HG03139 (cell line): ENCODE measurements around the gene PUM2.
"Not testable (repeated sequence)": the region's sequence is repeated elsewhere in the genome, so short reads cannot be mapped to it uniquely, and the experiment has no call there.

Source experiments
- ATAC-seq: cut with Tn5 transposase; IDR thresholded peaks from one replicate; pipeline ENCODE4 v1.9.1; 2021; ENCODE audit not compliant: unreplicated experiment

PUM2 gene, protein sequence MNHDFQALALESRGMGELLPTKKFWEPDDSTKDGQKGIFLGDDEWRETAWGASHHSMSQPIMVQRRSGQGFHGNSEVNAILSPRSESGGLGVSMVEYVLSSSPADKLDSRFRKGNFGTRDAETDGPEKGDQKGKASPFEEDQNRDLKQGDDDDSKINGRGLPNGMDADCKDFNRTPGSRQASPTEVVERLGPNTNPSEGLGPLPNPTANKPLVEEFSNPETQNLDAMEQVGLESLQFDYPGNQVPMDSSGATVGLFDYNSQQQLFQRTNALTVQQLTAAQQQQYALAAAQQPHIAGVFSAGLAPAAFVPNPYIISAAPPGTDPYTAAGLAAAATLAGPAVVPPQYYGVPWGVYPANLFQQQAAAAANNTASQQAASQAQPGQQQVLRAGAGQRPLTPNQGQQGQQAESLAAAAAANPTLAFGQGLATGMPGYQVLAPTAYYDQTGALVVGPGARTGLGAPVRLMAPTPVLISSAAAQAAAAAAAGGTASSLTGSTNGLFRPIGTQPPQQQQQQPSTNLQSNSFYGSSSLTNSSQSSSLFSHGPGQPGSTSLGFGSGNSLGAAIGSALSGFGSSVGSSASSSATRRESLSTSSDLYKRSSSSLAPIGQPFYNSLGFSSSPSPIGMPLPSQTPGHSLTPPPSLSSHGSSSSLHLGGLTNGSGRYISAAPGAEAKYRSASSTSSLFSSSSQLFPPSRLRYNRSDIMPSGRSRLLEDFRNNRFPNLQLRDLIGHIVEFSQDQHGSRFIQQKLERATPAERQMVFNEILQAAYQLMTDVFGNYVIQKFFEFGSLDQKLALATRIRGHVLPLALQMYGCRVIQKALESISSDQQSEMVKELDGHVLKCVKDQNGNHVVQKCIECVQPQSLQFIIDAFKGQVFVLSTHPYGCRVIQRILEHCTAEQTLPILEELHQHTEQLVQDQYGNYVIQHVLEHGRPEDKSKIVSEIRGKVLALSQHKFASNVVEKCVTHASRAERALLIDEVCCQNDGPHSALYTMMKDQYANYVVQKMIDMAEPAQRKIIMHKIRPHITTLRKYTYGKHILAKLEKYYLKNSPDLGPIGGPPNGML

DNA sequence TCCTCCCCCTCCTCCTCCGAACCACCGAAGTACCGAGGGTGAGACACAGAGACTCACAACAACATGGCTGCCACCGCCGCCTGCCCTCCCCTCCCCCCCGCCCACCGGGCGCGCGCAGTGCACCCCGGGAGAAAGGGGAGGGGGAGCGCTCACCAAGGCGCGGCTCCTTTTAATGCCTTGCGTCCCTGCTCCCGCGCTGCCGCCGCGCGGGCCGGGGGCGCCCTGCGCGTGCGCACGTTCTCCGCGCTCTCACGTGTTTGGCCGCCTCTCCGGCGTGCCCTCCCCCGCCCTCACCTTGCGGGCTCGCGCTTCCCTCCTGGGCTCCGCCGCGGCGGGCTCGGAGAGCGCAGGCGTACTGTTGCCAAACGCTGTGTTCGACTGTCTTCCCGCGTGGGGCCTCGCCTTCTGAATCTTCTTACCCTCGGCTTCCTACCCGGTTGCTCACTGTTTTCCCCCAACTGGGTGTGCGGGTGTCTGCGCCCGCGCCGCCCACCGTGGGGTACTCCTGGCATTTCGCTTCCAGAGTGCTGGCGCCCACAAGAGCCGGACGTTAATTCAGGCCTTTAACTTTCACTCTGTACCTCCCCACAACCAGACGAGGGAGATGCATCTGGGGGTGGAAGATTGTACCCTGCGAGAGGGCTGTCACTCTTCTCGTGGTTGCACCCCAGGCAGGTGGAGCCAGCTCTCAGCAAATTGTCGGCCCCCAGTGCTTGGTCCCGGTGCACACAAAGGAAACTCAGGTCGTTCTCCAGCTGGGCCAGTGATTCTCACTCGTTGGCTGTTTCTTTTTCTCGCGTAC, at the start of gene PUM2:
TSS of gene PUM2 (minus strand) at position 92 of the 802 bp plus-strand sequence. CDS start 23,484 bp downstream, outside the sequence.
- peak; percentile 80 for ATAC-seq

DNA sequence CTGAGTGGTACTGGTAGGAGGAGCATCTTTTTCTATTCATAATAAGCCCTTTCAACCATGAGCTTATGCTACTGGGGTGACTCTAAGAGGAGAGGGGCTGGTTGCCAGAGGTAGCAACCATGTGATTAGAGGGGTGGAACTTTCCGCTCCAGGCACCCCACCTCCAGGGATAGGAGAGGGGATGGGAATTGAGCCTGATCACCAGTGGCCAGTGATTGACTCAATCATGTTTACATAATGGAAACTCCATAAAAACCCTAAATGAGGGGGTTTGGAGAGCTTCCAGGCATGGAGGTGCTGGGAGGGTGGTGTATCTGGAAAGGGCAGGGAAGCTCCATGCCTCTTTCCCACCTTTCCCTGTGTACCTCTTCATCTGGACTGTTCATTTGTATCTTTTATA, 49.7 kb upstream of the PUM2 start:
- no peak for ATAC-seq

DNA sequence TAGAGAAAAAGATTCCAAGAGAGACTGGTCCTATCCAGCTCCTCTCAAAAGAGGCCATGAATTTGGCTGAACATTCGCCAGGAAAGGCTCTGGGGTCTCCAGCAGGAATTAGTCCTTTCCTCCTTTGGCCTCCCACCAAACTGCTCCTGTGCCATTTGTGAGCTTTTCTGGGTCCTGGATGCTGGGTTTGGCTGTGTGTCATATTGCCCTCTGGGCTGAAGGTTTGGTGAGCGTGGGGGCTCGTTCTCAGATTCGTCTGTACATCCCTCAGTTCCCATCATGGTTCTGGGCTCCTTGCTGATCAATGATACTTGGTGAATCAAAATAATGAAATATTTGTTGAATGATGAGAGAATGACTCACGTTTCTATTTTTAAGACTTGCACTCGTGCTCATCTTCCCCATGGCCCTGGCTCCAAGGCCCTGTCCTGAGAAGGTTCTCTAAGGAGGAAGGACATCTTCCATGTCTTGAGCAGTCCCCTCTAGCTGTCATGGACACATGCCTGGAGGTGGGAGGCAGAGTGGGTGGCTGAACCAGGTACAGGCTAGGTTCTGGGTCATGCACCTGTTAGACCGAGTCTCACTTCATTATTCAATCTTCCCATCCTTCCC, 48.4 kb upstream of the PUM2 start:
- ATAC-seq: no peak

DNA sequence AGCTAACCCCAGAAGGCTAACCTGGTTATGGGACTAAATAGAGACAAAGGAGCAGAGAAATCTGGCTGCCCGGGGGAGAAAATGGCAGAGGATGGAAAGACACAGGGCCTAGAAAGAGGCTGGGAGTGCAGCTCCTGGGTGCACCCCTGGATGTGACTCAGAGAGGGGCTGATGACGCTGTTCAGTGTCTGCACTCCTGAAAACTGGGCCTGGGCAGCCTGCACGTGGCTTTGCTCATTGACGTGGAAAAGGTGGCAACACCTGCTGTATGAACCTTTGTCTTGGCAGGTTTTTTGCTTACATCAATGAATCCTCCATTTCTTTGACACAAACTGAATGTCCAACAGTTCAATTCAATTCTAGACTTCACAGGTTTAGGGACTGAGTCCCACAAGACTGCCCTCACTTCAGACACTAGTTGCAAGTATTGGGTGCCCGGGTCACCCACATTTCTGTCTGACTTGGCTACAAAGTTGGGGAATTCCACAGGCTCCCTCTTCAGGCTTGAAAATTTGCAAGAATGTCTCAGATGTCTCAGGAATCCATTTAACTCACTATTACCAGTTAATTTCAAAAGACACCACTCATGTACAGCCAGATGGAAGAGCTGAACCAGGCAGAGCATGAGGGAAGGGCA, 47.3 kb upstream of the PUM2 start:
- ATAC-seq: no peak

DNA sequence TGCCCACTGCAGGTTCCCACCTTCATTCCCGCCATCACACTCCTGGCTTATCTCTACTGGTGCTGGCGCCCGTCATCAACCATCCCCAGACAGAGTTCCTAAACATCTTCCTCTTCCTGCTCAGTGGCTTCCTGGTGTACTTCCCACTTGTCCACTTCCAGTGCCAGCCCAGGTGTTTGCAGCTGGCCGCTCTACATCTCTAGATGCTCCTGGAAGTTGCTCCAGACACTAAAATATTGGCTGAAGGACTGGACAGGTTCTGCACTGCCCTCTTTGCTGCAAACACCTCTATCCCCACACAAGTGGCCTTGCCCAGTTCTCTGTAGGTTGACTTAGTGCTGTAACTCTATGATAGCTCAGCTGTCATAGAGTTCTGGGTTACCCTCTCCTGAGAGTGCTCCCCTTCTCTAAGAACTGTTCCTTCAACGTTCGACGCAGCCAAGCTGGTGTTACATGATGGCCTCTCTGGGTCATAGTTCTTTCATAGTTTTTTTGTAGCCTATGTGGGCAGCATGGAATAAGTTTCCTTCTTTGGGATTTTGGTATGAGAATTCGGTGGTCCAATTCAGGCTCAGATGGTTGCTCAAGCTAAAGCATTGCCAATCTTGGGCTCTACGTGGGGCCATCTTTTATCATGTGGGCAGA, 45.8 kb upstream of the PUM2 start:
- no peak for ATAC-seq

DNA sequence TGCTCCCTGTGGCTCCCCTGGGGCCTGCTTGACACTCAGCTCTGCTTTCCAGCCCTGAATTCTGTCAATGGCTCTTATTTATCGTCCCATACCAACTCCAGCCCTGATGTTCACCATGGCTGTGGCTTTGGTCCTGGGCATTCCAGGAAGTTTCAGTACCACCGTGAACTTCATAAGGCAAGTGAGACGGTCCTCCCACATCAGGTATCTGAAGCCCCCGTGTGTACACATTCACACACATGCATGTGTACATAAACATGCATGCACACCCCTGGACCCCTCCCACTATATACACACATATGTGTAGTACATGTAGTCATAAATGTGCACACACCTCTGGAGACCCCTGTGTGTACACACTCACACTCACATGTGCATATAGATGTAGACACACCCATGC, 43.3 kb upstream of the PUM2 start:
- ATAC-seq: no peak

DNA sequence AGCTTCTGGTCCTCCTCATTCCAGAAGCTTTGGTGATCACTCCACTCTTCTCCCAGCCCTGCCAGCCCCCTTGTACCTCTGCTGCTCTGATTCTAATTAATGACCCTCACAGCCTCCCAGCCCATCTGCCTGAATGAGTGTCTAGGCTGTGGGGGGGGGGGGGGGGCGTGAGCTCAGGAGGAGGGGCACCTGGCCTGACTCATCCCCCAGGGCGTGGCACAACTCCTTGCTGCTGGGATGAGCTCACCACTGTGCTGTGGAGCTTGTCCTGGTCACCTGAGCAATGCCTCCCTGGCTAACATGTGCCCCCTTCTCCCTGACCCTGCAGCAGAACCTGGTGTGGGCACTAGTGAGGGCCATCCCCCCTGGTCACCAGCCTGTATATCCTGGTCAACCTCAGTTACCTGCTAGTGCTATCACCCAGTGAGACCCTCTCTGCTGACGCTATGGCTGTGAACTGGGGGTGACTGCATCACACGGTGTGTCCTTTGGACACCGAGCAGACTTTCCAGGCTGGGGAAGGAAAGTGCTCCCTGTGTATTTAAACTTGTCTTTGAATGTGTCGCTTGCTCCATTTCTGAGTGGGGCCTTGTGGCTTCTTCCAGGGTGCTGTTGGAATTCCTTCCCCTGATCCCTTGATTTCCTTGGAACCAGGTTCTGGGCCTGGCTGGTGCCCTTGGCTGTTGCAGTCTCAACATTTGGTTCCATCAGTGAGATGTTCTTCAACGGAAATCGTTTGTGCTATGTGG, 41.5 kb upstream of the PUM2 start:
- ATAC-seq: no peak

DNA sequence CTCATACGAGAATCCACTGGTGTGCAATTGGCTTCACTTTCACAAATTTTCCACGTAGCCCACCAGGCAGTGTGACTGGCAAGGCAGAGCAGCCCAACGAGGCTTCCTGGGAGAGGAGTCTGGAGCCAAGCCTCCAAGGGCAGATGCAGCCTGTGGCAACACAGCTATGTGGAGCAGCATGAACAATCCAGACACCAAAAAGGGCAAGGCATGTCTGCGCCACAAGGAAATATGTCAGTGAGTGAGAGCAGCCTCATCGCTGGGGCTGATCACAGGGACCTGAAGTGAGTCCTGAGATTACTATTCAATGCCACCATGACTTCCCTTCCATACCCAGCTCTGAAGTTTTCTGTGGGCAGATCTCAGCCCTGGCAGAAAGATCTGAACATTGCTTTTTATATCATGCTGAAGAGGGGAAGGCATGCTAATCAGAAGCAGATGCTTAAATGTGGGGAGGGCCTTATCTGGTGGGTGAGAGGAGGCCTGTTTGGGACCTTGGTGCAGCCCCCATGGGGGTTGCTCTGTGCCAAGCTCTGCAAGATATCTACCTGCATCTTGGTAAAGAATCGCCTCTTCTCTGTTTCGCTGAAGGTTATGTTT, 40.0 kb upstream of the PUM2 start:
- no peak for ATAC-seq

DNA sequence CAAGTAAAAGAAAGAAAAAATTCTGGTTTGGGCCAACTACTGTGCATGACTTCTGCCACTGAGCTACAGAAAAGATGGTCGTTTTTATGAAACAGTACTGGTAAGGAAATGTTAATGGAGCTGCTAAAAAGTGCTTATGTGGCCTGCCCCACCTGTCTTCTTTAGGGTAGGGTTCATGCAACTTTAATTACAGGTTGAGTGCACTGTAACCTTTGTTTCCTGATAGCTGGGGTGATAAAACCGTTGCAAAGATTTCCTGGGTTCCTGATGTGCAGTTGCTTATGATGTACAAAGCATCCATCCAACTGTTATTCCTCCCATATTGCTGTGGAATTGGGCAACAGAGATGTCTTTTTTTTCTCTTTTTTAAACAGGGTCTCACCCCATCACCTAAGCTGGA, 34.3 kb upstream of the PUM2 start:
- ATAC-seq: no peak

DNA sequence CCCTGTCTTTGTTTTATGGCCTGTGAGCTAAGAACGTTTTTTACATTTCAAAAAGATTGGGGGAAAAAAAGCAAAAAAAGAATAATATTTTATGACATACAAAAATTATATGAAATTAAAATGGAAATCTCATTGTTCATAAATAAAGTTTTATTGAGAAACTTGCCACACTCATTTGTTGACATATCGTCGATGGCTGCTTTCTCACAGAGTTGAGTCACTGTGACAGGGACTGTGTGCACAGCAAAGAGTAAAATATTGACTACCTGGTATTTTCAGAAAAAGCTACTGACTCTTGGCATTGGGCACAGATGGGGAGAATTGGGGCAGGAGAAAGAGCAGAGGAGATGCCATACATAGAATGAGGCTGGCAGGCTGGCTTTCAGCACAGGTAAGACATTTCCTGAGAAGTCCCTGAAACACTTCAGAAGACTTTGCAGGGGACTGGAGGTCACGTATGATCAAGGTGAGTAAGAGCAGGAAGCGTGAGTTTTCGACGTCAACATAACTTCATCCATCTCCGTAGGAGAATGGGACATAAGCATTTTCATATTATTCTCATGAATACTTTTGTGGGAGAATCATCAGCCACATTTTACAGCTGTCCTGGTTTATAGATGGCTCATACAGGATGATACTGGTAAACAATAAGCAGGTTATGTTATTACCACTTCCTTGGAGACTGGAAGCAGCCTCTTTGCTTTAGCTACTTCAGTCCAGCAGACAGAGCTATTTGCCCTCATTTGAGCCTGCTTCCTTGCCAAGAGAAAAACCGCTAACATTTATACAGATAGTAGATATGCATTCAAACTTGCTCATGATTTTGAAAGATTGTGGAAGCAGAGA, 32.5 kb upstream of the PUM2 start:
- no peak for ATAC-seq

DNA sequence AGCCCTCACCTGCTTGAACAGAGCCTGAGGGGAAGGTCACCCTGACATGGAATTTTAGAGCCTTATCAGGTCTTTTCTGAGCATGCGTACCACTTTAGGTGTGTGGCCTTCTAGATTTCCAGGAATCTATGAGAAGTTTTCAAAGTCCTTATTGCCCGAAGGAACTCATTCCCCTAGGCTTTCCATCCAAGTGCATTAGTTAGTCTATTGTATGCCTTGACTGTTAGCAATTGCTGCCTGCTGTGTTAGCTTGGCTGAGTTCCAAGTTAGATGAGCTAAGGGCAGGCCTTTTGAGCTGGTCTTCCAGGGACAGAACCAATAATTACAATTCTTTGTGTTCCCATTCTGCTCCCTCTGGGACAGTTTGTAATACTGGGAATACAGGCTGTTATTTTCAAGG, 30.8 kb upstream of the PUM2 start:
- ATAC-seq: no peak

DNA sequence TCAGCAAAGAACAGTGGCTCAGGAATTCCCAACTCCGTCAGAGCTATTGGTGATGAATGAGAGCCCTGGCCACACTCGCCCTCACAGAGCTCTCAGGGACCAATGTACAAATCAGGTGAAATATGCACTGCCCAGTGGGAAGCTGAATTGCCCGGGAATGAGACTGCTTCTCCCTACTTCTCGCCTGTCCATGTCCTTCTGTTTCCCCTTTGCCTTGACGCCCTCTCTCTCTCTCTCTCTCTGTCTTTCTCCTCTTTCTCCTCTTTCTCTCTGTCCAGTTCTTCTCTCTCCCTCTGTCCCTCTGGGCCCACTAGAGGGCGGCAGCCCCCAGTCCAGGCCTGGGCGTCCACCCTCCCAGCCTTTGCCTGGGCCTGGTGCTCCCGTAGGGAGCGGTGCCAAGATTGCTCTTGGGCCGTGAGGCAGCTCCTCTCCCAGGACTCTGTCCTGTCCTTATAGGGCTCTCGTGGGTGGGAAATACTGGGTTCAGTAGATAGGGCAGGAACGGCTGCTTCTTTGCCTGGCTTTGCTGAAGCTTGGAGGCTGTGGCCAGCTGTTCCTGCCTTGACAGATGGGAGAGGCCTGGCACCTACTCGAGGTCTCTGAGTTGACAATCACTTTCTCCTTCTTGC, 28.4 kb upstream of the PUM2 start:
- ATAC-seq: no peak

DNA sequence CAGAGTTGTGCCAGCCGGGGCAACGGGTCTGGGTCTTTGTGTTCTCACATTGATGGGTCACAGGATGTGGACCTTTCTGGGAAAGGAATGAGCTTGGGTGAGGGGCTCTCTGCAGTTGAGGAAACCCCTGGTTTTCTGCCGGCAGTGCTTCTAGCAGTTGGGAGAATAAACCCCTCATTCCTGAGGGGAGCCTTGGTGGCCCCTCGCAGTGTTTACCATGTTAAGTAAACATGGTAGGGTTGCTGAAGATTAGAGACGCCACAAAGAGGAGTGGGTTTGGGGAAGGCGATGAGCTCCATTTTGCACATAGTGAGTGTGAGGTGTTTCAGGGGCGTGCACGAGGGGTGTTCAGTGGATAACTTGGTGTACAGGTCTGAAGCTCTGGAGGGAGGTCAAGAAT, 27.7 kb upstream of the PUM2 start:
- no peak for ATAC-seq

DNA sequence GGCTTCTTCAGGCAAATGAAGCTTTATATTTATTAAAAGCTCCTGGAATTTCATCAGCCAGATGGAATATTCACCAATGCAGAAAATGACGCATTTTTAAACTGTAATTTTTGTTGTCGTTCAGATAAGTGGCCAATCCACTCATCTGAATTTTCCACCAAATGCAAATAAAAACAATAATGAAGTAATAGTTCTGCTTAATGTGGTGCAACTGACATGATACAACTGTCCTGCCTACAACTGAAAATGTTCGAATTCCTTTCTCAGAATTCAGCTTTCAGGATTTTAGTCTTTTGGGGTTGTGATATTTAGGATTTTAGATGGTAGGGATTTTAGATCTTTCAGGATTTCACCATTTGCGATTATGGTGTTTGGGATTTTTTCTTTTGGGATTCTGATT, 27.1 kb upstream of the PUM2 start:
- no peak for ATAC-seq

DNA sequence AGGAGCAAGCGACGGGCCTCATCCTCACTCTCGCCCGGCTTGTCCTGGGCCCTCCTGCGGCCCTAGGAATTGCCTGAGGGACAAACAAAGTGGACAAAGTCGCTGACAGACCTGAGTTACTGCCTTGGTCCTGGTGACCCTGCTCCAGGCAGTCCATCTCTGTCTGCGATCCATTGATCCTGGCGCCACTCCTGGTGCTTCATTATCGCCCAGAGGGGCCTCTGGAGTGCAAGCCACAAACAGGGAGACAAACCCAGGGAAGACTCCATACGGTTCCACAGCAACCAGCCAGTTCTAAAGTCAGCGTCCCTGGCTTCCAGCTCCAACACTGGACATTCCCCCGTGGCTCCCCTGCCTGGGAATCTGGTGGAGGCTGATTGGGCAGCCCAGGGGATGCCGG, 24.3 kb upstream of the PUM2 start:
- not testable (repeated sequence) for ATAC-seq

DNA sequence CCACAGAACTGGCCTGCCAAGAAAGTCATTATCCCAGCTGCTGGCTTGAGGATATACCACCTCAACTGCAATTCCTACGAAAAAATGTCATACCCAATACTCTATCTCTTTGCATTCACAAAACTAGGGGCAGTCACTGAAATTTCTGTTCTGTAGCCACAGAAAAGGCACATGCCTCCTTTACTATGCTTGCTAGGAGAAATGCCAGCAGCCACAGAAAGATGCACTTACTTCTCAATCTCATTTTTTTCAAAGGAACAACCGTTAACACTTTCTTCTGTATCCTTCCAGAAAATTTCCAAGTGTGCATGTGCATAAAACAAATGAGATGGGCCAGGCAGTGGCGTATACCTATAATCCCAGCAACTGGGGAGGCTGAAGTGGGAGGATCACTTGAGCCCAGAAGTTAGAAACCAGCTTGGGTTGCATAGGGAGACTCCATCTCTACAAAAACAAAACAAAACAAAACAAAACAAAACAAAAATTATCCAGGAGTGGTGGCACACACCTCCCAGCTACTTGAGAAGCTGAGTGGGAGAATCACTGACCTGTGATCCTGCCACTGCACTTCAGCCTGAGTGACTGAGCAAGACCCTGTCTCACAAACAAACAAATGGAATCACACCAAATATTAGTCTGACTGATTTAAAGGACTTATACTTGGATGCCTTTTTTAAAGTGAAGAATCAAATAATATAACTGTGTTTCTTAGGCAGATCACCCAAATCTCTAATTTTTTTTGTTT, 22.4 kb upstream of the PUM2 start:
- ATAC-seq: no peak
